Tracheal epithelial cell (primary cell): ENCODE results near the gene EPS8L1. TPM values are rescaled to one million over a fixed set of nuclear protein-coding genes. Genes with fewer than 3 reads are reported as not detected.

Source experiments
- total RNA-seq: library from RNA; depleted of rRNA; stranded (reverse); fragments of >200 nt; gene quantifications from 2 replicates; pipeline ENCODE4 v1.2.1, GENCODE V29; 2014

The EPS8L1 gene
- 92.1 and 125 TPM in 2 replicates for total RNA-seq

DNA sequence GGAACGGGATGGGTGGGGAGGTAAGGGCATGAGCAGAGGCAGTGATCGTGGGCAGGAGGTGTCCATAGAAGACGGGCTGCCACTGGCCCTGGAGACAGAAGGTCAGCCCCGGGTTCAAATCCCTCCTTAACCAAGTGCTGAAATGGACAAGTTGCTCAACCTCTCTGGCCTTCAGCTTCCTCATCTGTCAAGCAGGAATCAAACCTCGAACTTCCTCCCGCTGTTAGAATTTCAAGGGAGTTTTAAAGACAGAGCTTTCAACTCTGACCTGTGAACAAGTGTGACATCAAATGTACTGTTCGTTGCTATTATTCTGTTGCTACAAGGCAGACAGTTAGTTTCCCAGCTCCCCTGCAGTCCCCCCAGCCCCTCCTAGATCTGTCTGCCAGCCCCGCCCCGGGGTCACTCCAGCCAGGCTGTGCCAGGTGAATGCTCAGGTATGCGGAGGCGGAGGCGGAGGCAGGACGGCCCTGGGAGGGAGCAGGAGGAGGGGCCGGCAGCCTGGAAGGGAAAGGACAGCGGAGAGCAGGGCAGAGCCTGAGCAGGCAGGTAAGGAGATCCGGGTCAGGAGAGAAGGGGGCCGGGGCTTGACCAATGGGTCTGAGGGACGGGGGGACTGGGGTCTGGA, at the start of gene EPS8L1:
TSS of gene EPS8L1 (plus strand) at position 499 of the 628 bp plus-strand sequence. CDS start 576 bp downstream, outside the sequence.

DNA sequence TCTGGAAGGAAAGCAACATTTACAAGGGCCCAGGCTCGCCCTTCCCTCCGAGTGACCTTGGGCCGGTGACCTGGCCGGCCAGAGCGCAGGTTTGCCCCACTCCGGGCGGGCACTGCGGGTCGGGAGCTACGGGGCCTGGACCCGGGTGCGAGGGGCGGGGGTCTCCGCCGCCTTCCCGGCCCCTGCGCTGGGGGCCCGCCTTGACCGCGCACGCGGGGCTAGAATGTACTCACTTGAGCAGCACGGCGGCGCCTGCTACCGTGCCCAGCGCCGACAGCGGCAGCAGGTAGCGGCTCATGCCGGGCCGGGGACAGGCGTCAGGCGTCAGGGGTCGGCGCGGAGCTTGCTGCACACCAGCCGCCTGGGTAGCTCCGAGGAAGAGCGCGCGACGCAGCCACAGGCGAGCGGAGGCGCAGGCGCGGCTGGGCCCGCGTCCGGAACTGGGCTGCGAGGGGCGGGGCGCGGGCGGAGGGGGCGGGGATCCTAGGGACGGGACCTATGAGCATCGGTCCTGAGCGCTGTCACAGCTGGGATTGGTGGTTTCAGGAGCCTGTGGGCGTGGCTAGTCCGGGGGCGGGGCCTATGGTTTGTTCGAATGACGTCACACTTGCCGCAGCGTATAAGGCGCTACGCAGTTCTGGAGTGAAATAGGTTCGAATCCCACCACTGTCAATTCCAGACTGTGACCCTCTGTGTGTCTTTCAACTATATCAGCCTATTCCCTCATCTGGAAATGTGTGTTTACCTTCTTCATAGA, 12.8 kb upstream of the EPS8L1 start, which contains the start of gene RDH13:
TSS of gene RDH13 (minus strand) at position 414 of the 757 bp plus-strand sequence. CDS start at position 298, 116 bp downstream.

DNA sequence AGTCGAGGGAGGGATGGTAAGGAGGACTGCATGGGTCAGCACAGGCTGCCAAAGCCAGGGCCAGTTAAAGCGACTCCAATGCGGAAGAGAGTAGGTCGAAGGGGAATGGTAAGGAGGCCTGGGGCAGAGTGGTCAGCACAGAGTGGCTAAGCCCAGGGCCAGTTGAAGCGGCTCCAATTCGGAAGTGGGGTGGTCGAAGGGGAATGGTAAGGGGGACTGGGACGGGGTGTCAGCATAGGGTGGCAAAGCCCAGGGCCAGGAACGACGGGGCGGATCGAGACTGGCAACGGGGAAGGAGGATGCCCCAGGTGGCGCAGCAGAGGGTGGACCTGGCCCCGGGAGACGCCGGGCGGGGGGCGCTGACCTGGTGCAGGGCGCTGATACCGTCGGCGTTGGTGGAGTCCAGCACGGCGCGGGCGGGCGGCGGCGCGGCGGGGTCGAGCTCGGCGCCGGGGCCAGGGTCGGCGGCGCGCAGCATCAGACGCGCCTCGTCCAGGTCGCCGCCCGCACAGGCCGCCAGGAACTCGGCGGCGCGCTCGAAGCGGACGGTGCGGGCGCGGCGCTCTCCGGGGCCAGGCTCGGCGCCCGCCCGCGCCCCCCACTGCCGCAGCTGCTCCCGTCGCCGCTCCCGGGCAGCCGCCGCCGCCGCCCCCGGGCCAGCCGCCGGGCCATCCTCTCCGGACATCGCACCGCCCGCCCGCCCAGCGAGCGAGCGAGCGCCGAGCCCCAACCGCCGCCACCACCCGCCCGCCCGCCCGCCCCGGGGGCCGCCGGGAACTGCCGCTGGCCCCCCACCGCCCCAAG, 41.4 kb downstream of the EPS8L1 start, which contains the start of gene PPP1R12C:
TSS of gene PPP1R12C (minus strand) at position 779 of the 804 bp plus-strand sequence. CDS start at position 685, 94 bp downstream.

Other genes starting within 250 kb of the EPS8L1 start
- gene KIR2DS4, start 243.2 kb upstream of the EPS8L1 start, total RNA-seq: not detected in 2 replicates
- gene KIR3DL2, start 225.4 kb upstream of the EPS8L1 start, total RNA-seq: not detected in 2 replicates
- not detected in 2 replicates for gene FCAR, start 201.6 kb upstream of the EPS8L1 start, total RNA-seq
- not detected in 2 replicates for gene NCR1, start 169.7 kb upstream of the EPS8L1 start, total RNA-seq
- gene NLRP7, start 128.3 kb upstream of the EPS8L1 start, total RNA-seq: not detected in 2 replicates
- 14.3 and 23.1 TPM in 2 replicates for gene NLRP2, start 109.5 kb upstream of the EPS8L1 start, total RNA-seq
- not detected in 2 replicates for gene GP6, start 37.6 kb upstream of the EPS8L1 start, total RNA-seq
- 21.7 and 37.1 TPM in 2 replicates for gene RDH13, start 12.7 kb upstream of the EPS8L1 start, total RNA-seq
- gene PPP1R12C, start 41.8 kb downstream of the EPS8L1 start, total RNA-seq: 18.1 and 26.5 TPM in 2 replicates
- gene TNNT1, start 73.3 kb downstream of the EPS8L1 start, total RNA-seq: 79.9 and 106 TPM in 2 replicates
- gene TNNI3, start 81.9 kb downstream of the EPS8L1 start, total RNA-seq: 0.72 and 2.1 TPM in 2 replicates
- gene DNAAF3, start 90.7 kb downstream of the EPS8L1 start, total RNA-seq: 1.2 and 1.5 TPM in 2 replicates
- gene SYT5, start 104.4 kb downstream of the EPS8L1 start, total RNA-seq: 0.72 and 1.3 TPM in 2 replicates
- gene PTPRH, start 133.6 kb downstream of the EPS8L1 start, total RNA-seq: 1.7 and 3.0 TPM in 2 replicates
- 0.21 and 0.24 TPM in 2 replicates for gene TMEM86B, start 152.9 kb downstream of the EPS8L1 start, total RNA-seq
- gene PPP6R1, start 183.1 kb downstream of the EPS8L1 start, total RNA-seq: 17.9 and 22.7 TPM in 2 replicates
- 37.1 and 43.1 TPM in 2 replicates for gene HSPBP1, start 204.2 kb downstream of the EPS8L1 start, total RNA-seq
- 0.21 and 0.48 TPM in 2 replicates for gene BRSK1, start 208.1 kb downstream of the EPS8L1 start, total RNA-seq
- gene TMEM150B, start 249.5 kb downstream of the EPS8L1 start, total RNA-seq: not detected in 2 replicates